Measurements from ENCODE around the gene TAF6.
"Not testable (repeated sequence)": the region's sequence is repeated elsewhere in the genome, so short reads cannot be mapped to it uniquely, and the experiment has no call there.

Gene TAF6

GRCh38 chr7:100155553-100156317, 36.6 kb upstream of the TAF6 start:
- Mint-ChIP-seq H3K9me3 (no peaks in the 10 kb centered on the region), H3K27me3 (no peaks in the 10 kb centered on the region), H3K27ac (no peak overlapping the region), H3K4me3 (no peak overlapping the region), H3K4me1 (peaks cover 83% of the 10 kb centered on the region)
- peak; percentile 1 for ATAC-seq
- no peak for DNase-seq

- no peaks in the 10 kb centered on the region for H3K9me3 Mint-ChIP-seq
- no peaks in the 10 kb centered on the region for H3K27me3 Mint-ChIP-seq
- ATAC-seq (no peak), DNase-seq (no peak)
- H3K4me3 Mint-ChIP-seq: no peak overlapping the region
- H3K4me1 Mint-ChIP-seq: peaks cover 87% of the 10 kb centered on the region
- no peak overlapping the region for H3K27ac Mint-ChIP-seq
Measured at GRCh38 chr7:100154651-100155491, 35.7 kb upstream of the TAF6 start.

- Mint-ChIP-seq H3K27ac (peak overlapping the region; percentile 24 to 44), H3K9me3 (no peaks in the 10 kb centered on the region), H3K27me3 (no peaks in the 10 kb centered on the region), H3K4me1 (peaks cover 79% of the 10 kb centered on the region), H3K4me3 (no peak overlapping the region)
- no peak for DNase-seq
- ATAC-seq: no peak
Measured at GRCh38 chr7:100153708-100154535, 34.8 kb upstream of the TAF6 start.

DNA sequence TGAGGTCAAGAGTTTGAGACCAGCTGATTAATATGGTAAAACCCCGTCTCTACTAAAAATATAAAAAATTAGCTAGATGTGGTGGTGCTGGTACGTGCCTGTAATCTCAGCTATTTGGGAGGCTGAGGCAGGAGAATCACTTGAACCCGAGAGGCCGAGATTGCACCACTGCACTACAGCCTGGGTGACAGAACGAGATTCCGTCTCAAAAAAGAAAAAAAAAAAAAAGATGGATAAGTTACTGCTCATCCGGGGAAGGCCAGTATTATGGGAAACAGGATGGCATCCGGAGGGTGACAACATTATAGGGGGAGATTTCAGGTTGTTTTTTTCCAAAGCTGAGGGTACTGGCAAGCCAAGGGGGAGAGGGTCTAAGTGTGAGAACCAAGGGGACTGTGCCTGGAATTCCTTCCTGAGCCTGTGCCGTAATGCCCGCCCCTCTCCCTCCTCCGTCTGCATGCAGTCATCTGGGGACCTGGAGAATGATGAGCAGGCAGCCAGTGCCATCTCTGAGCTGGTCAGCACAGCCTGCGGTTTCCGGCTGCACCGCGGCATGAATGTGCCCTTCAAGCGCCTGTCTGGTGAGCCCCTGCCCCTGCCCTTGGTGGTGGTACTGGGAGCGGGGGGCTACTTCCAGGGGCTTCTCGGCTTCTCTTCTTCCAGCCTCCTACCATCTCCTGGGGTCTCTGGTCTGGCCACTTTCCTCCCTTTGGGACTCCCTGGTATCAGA, 33.9 kb upstream of the TAF6 start:
- ATAC-seq (no peak), DNase-seq (no peak)
- H3K9me3 Mint-ChIP-seq: no peaks in the 10 kb centered on the region
- H3K27ac Mint-ChIP-seq: peak overlapping the region in 1 of 2 donors; percentile 44
- no peaks in the 10 kb centered on the region for H3K27me3 Mint-ChIP-seq
- no peak overlapping the region for H3K4me3 Mint-ChIP-seq
- H3K4me1 Mint-ChIP-seq: peaks cover 83% of the 10 kb centered on the region

GRCh38 chr7:100152404-100152803, 33.2 kb upstream of the TAF6 start:
- H3K4me1 Mint-ChIP-seq: peaks cover 81% of the 10 kb centered on the region
- peak overlapping the region in 1 of 2 donors; percentile 62 for H3K27ac Mint-ChIP-seq
- H3K9me3 Mint-ChIP-seq: no peaks in the 10 kb centered on the region
- no peaks in the 10 kb centered on the region for H3K27me3 Mint-ChIP-seq
- no peak for DNase-seq
- H3K4me3 Mint-ChIP-seq: peak overlapping the region in 1 of 2 donors; percentile 1
- no peak for ATAC-seq

- Mint-ChIP-seq H3K4me1 (peaks cover 45% of the 10 kb centered on the region), H3K27me3 (no peaks in the 10 kb centered on the region), H3K27ac (peak within 1 kb of the TSS; percentile 89 to 99), H3K9me3 (no peaks in the 10 kb centered on the region), H3K4me3 (peak within 1 kb of the TSS; percentile 97 to 99)
- ATAC-seq (peak; percentile 98), DNase-seq (peak; percentile 97 to 99)
Measured at GRCh38 chr7:100148559-100149328, 29.6 kb upstream of the TAF6 start, which contains the start of gene LAMTOR4. TSS of gene LAMTOR4 (plus strand) at chr7:100148918. CDS start at chr7:100148973, 55 bp downstream.

GRCh38 chr7:100148225-100148558, 29.0 kb upstream of the TAF6 start:
- H3K9me3 Mint-ChIP-seq: no peaks in the 10 kb centered on the region
- peak overlapping the region; percentile 97 to 99 for H3K4me3 Mint-ChIP-seq
- H3K4me1 Mint-ChIP-seq: peaks cover 41% of the 10 kb centered on the region
- no peak for DNase-seq
- H3K27ac Mint-ChIP-seq: peak overlapping the region; percentile 84 to 89
- peak; percentile 28 for ATAC-seq
- no peaks in the 10 kb centered on the region for H3K27me3 Mint-ChIP-seq

- H3K27ac Mint-ChIP-seq: no peak overlapping the region
Measured at GRCh38 chr7:100147278-100147677, 28.1 kb upstream of the TAF6 start.

DNA sequence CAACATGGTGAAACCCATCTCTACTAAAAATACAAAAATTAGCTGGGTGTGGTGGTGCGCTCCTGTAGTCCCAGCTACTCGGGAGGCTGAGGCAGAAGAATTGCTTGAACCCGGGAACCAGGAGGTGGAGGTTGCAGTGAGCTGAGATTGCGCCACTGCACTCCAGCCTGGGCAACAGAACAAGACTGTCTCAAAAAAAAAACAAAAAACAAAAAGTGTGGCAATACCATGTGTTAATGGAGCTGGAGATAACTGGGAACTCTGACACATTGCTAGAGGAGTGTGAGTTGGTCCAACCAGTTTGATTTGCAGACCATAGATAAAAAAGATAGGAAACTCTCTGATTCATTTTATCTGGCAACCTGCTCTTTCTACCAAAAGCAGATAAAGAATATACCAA, 27.2 kb upstream of the TAF6 start:
- ATAC-seq, H3K27ac Mint-ChIP-seq, DNase-seq: not testable (repeated sequence)

More at GRCh38 chr7:100147278-100147677, 28.1 kb upstream of the TAF6 start:
- Mint-ChIP-seq H3K27me3 (no peaks in the 10 kb centered on the region), H3K4me3 (no peak overlapping the region), H3K9me3 (no peaks in the 10 kb centered on the region), H3K4me1 (peaks cover 31% of the 10 kb centered on the region)
- DNase-seq (no peak), ATAC-seq (no peak)

DNA sequence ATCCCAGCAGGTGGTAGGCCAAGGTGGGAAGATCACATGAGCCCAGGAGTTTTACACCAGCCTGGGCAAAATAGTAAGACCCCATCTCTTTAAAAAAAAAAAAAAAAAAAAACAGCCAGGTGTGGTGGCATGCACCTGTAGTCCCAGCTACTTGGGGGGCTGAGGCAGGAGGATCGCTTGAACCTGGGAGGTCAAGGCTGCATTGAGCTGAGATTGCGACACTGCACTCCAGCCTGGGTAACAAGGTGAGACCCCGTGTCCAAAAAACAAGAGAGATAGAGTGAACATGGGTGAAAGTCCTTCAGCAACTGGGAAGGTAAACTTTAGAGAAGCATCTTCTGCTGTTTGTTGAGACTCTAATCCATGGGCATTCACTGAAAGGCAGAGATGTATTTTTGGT, 23.3 kb upstream of the TAF6 start:
- ATAC-seq: no peak
- Mint-ChIP-seq H3K4me1 (peaks cover 18% of the 10 kb centered on the region), H3K9me3 (no peaks in the 10 kb centered on the region), H3K27me3 (no peaks in the 10 kb centered on the region), H3K4me3 (no peak overlapping the region), H3K27ac (no peak overlapping the region)
- no peak for DNase-seq

More for the DNA sequence above, 27.2 kb upstream of the TAF6 start:
- H3K4me3 Mint-ChIP-seq, H3K9me3 Mint-ChIP-seq, H3K27me3 Mint-ChIP-seq: not testable (repeated sequence)
- peaks cover 26% of the 10 kb centered on the region for H3K4me1 Mint-ChIP-seq

GRCh38 chr7:100141555-100141949, 22.4 kb upstream of the TAF6 start:
- ATAC-seq: no peak
- DNase-seq: no peak
- Mint-ChIP-seq H3K9me3 (no peaks in the 10 kb centered on the region), H3K4me3 (no peak overlapping the region), H3K4me1 (peaks cover 18% of the 10 kb centered on the region), H3K27me3 (no peaks in the 10 kb centered on the region), H3K27ac (no peak overlapping the region)

- Mint-ChIP-seq H3K9me3 (no peaks in the 10 kb centered on the region), H3K4me3 (no peak overlapping the region), H3K4me1 (peaks cover 18% of the 10 kb centered on the region), H3K27ac (peak overlapping the region in 1 of 2 donors; percentile 19), H3K27me3 (no peaks in the 10 kb centered on the region)
- DNase-seq (no peak), ATAC-seq (no peak)
Measured at GRCh38 chr7:100137851-100138760, 18.9 kb upstream of the TAF6 start.

- peak; percentile 78 for ATAC-seq
- H3K9me3 Mint-ChIP-seq: no peaks in the 10 kb centered on the region
- no peak overlapping the region for H3K27ac Mint-ChIP-seq
- H3K4me1 Mint-ChIP-seq: peaks cover 30% of the 10 kb centered on the region
- peak; percentile 56 to 69 for DNase-seq
- H3K4me3 Mint-ChIP-seq: no peak overlapping the region
- H3K27me3 Mint-ChIP-seq: no peaks in the 10 kb centered on the region
Measured at GRCh38 chr7:100132697-100133151, 13.6 kb upstream of the TAF6 start.

Measured in stimulated activated naive CD8-positive, alpha-beta T cell treated with anti-CD3 and anti-CD28 coated beads, Interleukin-15, amount 100 ng/mL, for 72 hours (primary cell).